Measurements from ENCODE around the gene INPP5D. TPM values are rescaled to one million over a fixed set of nuclear protein-coding genes. Genes with fewer than 3 reads are reported as not detected.

Gene INPP5D
- total RNA-seq, 1 donor from 2014 or later = 4.6 TPM

- DNase-seq (no peak), ATAC-seq (ENCODE audit: poor library complexity) (no peak)
- intact Hi-C loops (cut with DNase I) = loop anchor here (10.0 kb wide), 1 partner anchor 400 kb away; no protein-coding TSS in a partner anchor
Measured at GRCh38 chr2:233255151-233255550, 195.0 kb downstream of the INPP5D start.

GRCh38 chr2:233256048-233256447 lies 195.9 kb downstream of the INPP5D start:
- intact Hi-C loops (cut with DNase I) = loop anchor here (10.0 kb wide), 1 partner anchor 401 kb away; no protein-coding TSS in a partner anchor

More at GRCh38 chr2:233256048-233256447, 195.9 kb downstream of the INPP5D start:
- ATAC-seq (ENCODE audit: poor library complexity) (no peak), DNase-seq (no peak)

Other genes starting within 250 kb of the INPP5D start
- 0.70 TPM for gene SNORC, start 190.1 kb upstream of the INPP5D start, total RNA-seq
- gene NGEF, start 47.1 kb upstream of the INPP5D start, total RNA-seq = not detected
- gene NEU2, start 27.7 kb upstream of the INPP5D start, total RNA-seq = not detected
- gene ATG16L1, start 191.3 kb downstream of the INPP5D start, total RNA-seq = 17.9 TPM
- not detected for gene SAG, start 247.5 kb downstream of the INPP5D start, total RNA-seq

All from Right ventricle myocardium superior (tissue), 1 donor.